Measurements from ENCODE around the gene LGALS12.

LGALS12 gene

GRCh38 chr11:63505857-63506528 is at the start of gene LGALS12:
Gene LGALS12 (plus strand): TSS chr11:63506084. CDS start chr11:63506459, 375 bp downstream.
- TF ChIP-seq ZFP3 (CRISPR knock-in tag; IDR thresholded peaks at IDR 0.05) (no peak), RARB (CRISPR knock-in tag; IDR thresholded peaks at IDR 0.05) (no peak), ZNF8 (CRISPR knock-in tag; IDR thresholded peaks at IDR 0.05) (no peak), PPARA (CRISPR knock-in tag; IDR thresholded peaks at IDR 0.05; ENCODE audit: borderline replicate concordance) (no peak), CSRNP3 (CRISPR knock-in tag; IDR thresholded peaks at IDR 0.05) (no peak), OSR1 (CRISPR knock-in tag; IDR thresholded peaks at IDR 0.05) (no peak), ISL1 (CRISPR knock-in tag; IDR thresholded peaks at IDR 0.05) (no peak), CSDC2 (CRISPR knock-in tag; IDR thresholded peaks at IDR 0.05) (no peak)
- no peak for ATAC-seq

GRCh38 chr11:63459586-63459985 is 46.3 kb upstream of the LGALS12 start:
- no peak for ATAC-seq
- no peak for TF ChIP-seq ZFP3 (CRISPR knock-in tag; IDR thresholded peaks at IDR 0.05)
- no peak for TF ChIP-seq ZNF565 (CRISPR knock-in tag; conservative IDR thresholded peaks at IDR 0.05; ENCODE audit: low read depth)
- TF ChIP-seq GLIS3 (CRISPR knock-in tag; IDR thresholded peaks at IDR 0.05) = no peak
- TF ChIP-seq ZNF8 (CRISPR knock-in tag; IDR thresholded peaks at IDR 0.05) = no peak
- no peak for TF ChIP-seq ARNTL (CRISPR knock-in tag; IDR thresholded peaks at IDR 0.05; ENCODE audit: borderline replicate concordance, low read depth)
- TF ChIP-seq SNAI2 (CRISPR knock-in tag; IDR thresholded peaks at IDR 0.05) = no peak
- TF ChIP-seq POU6F1 (CRISPR knock-in tag; IDR thresholded peaks at IDR 0.05; ENCODE audit: borderline replicate concordance, low read depth) = no peak
- no peak for TF ChIP-seq BACH2 (CRISPR knock-in tag; IDR thresholded peaks at IDR 0.05; ENCODE audit: borderline replicate concordance)
- TF ChIP-seq CREB5 (CRISPR knock-in tag; IDR thresholded peaks at IDR 0.05; ENCODE audit: low read depth) = no peak
- no peak for TF ChIP-seq TSHZ2 (CRISPR knock-in tag; IDR thresholded peaks at IDR 0.05)
- TF ChIP-seq PATZ1 (CRISPR knock-in tag; IDR thresholded peaks at IDR 0.05; ENCODE audit: borderline replicate concordance) = no peak
- TF ChIP-seq PPARA (CRISPR knock-in tag; IDR thresholded peaks at IDR 0.05; ENCODE audit: borderline replicate concordance) = no peak
- no peak for TF ChIP-seq ZC3H10 (CRISPR knock-in tag; IDR thresholded peaks at IDR 0.05)

GRCh38 chr11:63462137-63462536 is 43.7 kb upstream of the LGALS12 start:
- ATAC-seq = no peak
- TF ChIP-seq PATZ1 (CRISPR knock-in tag; IDR thresholded peaks at IDR 0.05; ENCODE audit: borderline replicate concordance) (no peak), ZNF70 (CRISPR knock-in tag; IDR thresholded peaks at IDR 0.05) (no peak), ZNF8 (CRISPR knock-in tag; IDR thresholded peaks at IDR 0.05) (no peak), TCF4 (CRISPR knock-in tag; IDR thresholded peaks at IDR 0.05; ENCODE audit: borderline replicate concordance) (no peak), CREB5 (CRISPR knock-in tag; IDR thresholded peaks at IDR 0.05; ENCODE audit: low read depth) (no peak), BACH2 (CRISPR knock-in tag; IDR thresholded peaks at IDR 0.05; ENCODE audit: borderline replicate concordance) (no peak), ESRRG (CRISPR knock-in tag; IDR thresholded peaks at IDR 0.05) (no peak), ARNTL (CRISPR knock-in tag; IDR thresholded peaks at IDR 0.05; ENCODE audit: borderline replicate concordance, low read depth) (no peak), RARB (CRISPR knock-in tag; IDR thresholded peaks at IDR 0.05) (no peak)

Measured in SK-N-SH treated with all-trans-retinoic acid at 6 μM for 48 hours (cell line).